Stimulated activated naive B cell treated with anti-CD40 and anti-IgM and Interleukin-4, amounts not matched to agents 10 μg/mL and 1 μg/mL and 100 μg/mL, for 72 hours (primary cell): ENCODE results near the gene OTOGL.
"Not testable (repeated sequence)": the region's sequence is repeated elsewhere in the genome, so short reads cannot be mapped to it uniquely, and the experiment has no call there.

ENCODE experiments used
- ATAC-seq, 2 donors: fragments of 150-1000 bp; cut with Tn5 transposase; replicated peaks; 2 replicates each; pipeline ENCODE4 v1.10.0; 2021; ENCODE audit warnings: moderate library complexity in 1 of 2
- DNase-seq: peaks from one replicate; pipeline ENCODE4 v3.0.0; 2021
- H3K27ac Mint-ChIP-seq: one replicate; pipeline ENCODE4 v1.8.0; 2022; ENCODE audit warnings: mild to moderate bottlenecking, mixed read lengths
- H3K27me3 Mint-ChIP-seq, 2 donors: one replicate each; pipeline ENCODE4 v1.8.0; 2022; ENCODE audit warnings: mixed read lengths in 2 of 2
- H3K36me3 Mint-ChIP-seq, 2 donors: one replicate each; pipeline ENCODE4 v1.8.0; 2022; ENCODE audit warnings: mixed read lengths in 2 of 2, mild to moderate bottlenecking in 1 of 2
- H3K4me1 Mint-ChIP-seq, 2 donors: one replicate each; pipeline ENCODE4 v1.8.0; 2022; ENCODE audit warnings: mixed read lengths in 2 of 2, mild to moderate bottlenecking in 1 of 2
- H3K4me3 Mint-ChIP-seq, 2 donors: one replicate each; pipeline ENCODE4 v1.8.0; 2022; ENCODE audit warnings: mild to moderate bottlenecking in 2 of 2, mixed read lengths in 2 of 2, moderate library complexity in 1 of 2
- H3K9me3 Mint-ChIP-seq, 2 donors: one replicate each; pipeline ENCODE4 v1.8.0; 2022; ENCODE audit warnings: mixed read lengths in 2 of 2, mild to moderate bottlenecking in 1 of 2

The OTOGL gene

GRCh38 chr12:80273144-80273543, 173.8 kb downstream of the OTOGL start:
- H3K4me3 Mint-ChIP-seq, result no peak overlapping the region
- no peaks in the 10 kb centered on the region for H3K36me3 Mint-ChIP-seq
- H3K9me3 Mint-ChIP-seq, result no peaks in the 10 kb centered on the region
- ATAC-seq, result no peak
- H3K27ac Mint-ChIP-seq, result no peak overlapping the region
- peaks cover 4 to 5% of the 10 kb centered on the region in 2 donors for H3K27me3 Mint-ChIP-seq
- DNase-seq, result no peak
- no peaks in the 10 kb centered on the region for H3K4me1 Mint-ChIP-seq

GRCh38 chr12:80277732-80278131, 178.4 kb downstream of the OTOGL start:
- no peaks in the 10 kb centered on the region for H3K4me1 Mint-ChIP-seq
- no peak for ATAC-seq
- no peaks in the 10 kb centered on the region for H3K36me3 Mint-ChIP-seq
- no peak overlapping the region for H3K4me3 Mint-ChIP-seq
- no peaks in the 10 kb centered on the region for H3K27me3 Mint-ChIP-seq
- DNase-seq, result no peak
- H3K27ac Mint-ChIP-seq, result no peak overlapping the region
- peaks cover 8 to 12% of the 10 kb centered on the region in 2 donors for H3K9me3 Mint-ChIP-seq

GRCh38 chr12:80282226-80282625, 182.9 kb downstream of the OTOGL start:
- no peak overlapping the region for H3K27ac Mint-ChIP-seq
- no peaks in the 10 kb centered on the region for H3K36me3 Mint-ChIP-seq
- H3K4me3 Mint-ChIP-seq, result no peak overlapping the region
- H3K4me1 Mint-ChIP-seq, result no peaks in the 10 kb centered on the region
- peaks cover 8 to 12% of the 10 kb centered on the region in 2 donors for H3K9me3 Mint-ChIP-seq
- no peak for DNase-seq
- no peaks in the 10 kb centered on the region for H3K27me3 Mint-ChIP-seq
- no peak for ATAC-seq

GRCh38 chr12:80282761-80283160, 183.4 kb downstream of the OTOGL start:
- H3K4me1 Mint-ChIP-seq, result no peaks in the 10 kb centered on the region
- no peak overlapping the region for H3K4me3 Mint-ChIP-seq
- ATAC-seq, result no peak
- H3K27ac Mint-ChIP-seq, result no peak overlapping the region
- peaks cover 8 to 12% of the 10 kb centered on the region in 2 donors for H3K9me3 Mint-ChIP-seq
- no peak for DNase-seq
- H3K36me3 Mint-ChIP-seq, result no peaks in the 10 kb centered on the region
- no peaks in the 10 kb centered on the region for H3K27me3 Mint-ChIP-seq

- Mint-ChIP-seq H3K36me3 (no peaks in the 10 kb centered on the region), H3K27me3 (peaks cover 0 to 4% of the 10 kb centered on the region in 2 donors), H3K9me3 (no peaks in the 10 kb centered on the region), H3K4me3 (no peak overlapping the region), H3K27ac (no peak overlapping the region), H3K4me1 (no peaks in the 10 kb centered on the region)
- ATAC-seq, result no peak
- no peak for DNase-seq
Observed at GRCh38 chr12:80291108-80291754, 191.9 kb downstream of the OTOGL start.

GRCh38 chr12:80293347-80293746, 194.0 kb downstream of the OTOGL start:
- Mint-ChIP-seq H3K4me1 (no peaks in the 10 kb centered on the region), H3K27ac (no peak overlapping the region), H3K36me3 (no peaks in the 10 kb centered on the region), H3K4me3 (no peak overlapping the region), H3K27me3 (peaks cover 0 to 3% of the 10 kb centered on the region in 2 donors), H3K9me3 (no peaks in the 10 kb centered on the region)
- ATAC-seq, result no peak
- DNase-seq, result no peak

- H3K27ac Mint-ChIP-seq, result no peak overlapping the region
- no peaks in the 10 kb centered on the region for H3K36me3 Mint-ChIP-seq
- H3K4me3 Mint-ChIP-seq, result no peak overlapping the region
- no peaks in the 10 kb centered on the region for H3K9me3 Mint-ChIP-seq
- no peaks in the 10 kb centered on the region for H3K4me1 Mint-ChIP-seq
- H3K27me3 Mint-ChIP-seq, result no peaks in the 10 kb centered on the region
- no peak for ATAC-seq
- DNase-seq, result no peak
Observed at GRCh38 chr12:80293759-80294158, 194.4 kb downstream of the OTOGL start.

- no peaks in the 10 kb centered on the region for H3K36me3 Mint-ChIP-seq
- no peaks in the 10 kb centered on the region for H3K27me3 Mint-ChIP-seq
- H3K4me3 Mint-ChIP-seq, result no peak overlapping the region
- no peak for DNase-seq
- H3K4me1 Mint-ChIP-seq, result no peaks in the 10 kb centered on the region
- no peak for ATAC-seq
- H3K9me3 Mint-ChIP-seq, result no peaks in the 10 kb centered on the region
- H3K27ac Mint-ChIP-seq, result no peak overlapping the region
Observed at GRCh38 chr12:80299219-80299618, 199.9 kb downstream of the OTOGL start.

- no peak for ATAC-seq
- Mint-ChIP-seq H3K27me3 (no peaks in the 10 kb centered on the region), H3K36me3 (no peaks in the 10 kb centered on the region), H3K4me1 (no peaks in the 10 kb centered on the region), H3K27ac (no peak overlapping the region), H3K9me3 (no peaks in the 10 kb centered on the region), H3K4me3 (no peak overlapping the region)
- no peak for DNase-seq
Observed at GRCh38 chr12:80299976-80300375, 200.6 kb downstream of the OTOGL start.

GRCh38 chr12:80307436-80307835, 208.1 kb downstream of the OTOGL start:
- not testable (repeated sequence) for ATAC-seq, H3K27ac Mint-ChIP-seq, H3K27me3 Mint-ChIP-seq, H3K9me3 Mint-ChIP-seq, H3K4me3 Mint-ChIP-seq, H3K4me1 Mint-ChIP-seq, DNase-seq, H3K36me3 Mint-ChIP-seq

- no peak overlapping the region for H3K4me3 Mint-ChIP-seq
- H3K27me3 Mint-ChIP-seq, result no peaks in the 10 kb centered on the region
- H3K36me3 Mint-ChIP-seq, result no peaks in the 10 kb centered on the region
- no peak for ATAC-seq
- H3K9me3 Mint-ChIP-seq, result no peaks in the 10 kb centered on the region
- H3K4me1 Mint-ChIP-seq, result no peaks in the 10 kb centered on the region
- H3K27ac Mint-ChIP-seq, result no peak overlapping the region
- DNase-seq, result no peak
Observed at GRCh38 chr12:80313209-80313608, 213.9 kb downstream of the OTOGL start.

GRCh38 chr12:80314741-80315140, 215.4 kb downstream of the OTOGL start:
- no peak for DNase-seq
- H3K4me1 Mint-ChIP-seq, result no peaks in the 10 kb centered on the region
- no peak for ATAC-seq
- no peak overlapping the region for H3K4me3 Mint-ChIP-seq
- H3K27ac Mint-ChIP-seq, result no peak overlapping the region
- H3K9me3 Mint-ChIP-seq, result no peaks in the 10 kb centered on the region
- no peaks in the 10 kb centered on the region for H3K36me3 Mint-ChIP-seq
- H3K27me3 Mint-ChIP-seq, result no peaks in the 10 kb centered on the region

- H3K36me3 Mint-ChIP-seq, result no peaks in the 10 kb centered on the region
- DNase-seq (no peak), ATAC-seq (no peak)
- H3K4me1 Mint-ChIP-seq, result no peaks in the 10 kb centered on the region
- H3K4me3 Mint-ChIP-seq, result no peak overlapping the region
- H3K27me3 Mint-ChIP-seq, result no peaks in the 10 kb centered on the region
- no peaks in the 10 kb centered on the region for H3K9me3 Mint-ChIP-seq
- H3K27ac Mint-ChIP-seq, result no peak overlapping the region
Observed at GRCh38 chr12:80316222-80316621, 216.9 kb downstream of the OTOGL start.

- Mint-ChIP-seq H3K4me3 (no peak overlapping the region), H3K27me3 (no peaks in the 10 kb centered on the region), H3K36me3 (no peaks in the 10 kb centered on the region), H3K4me1 (no peaks in the 10 kb centered on the region), H3K27ac (no peak overlapping the region), H3K9me3 (no peaks in the 10 kb centered on the region)
- ATAC-seq (no peak), DNase-seq (no peak)
Observed at GRCh38 chr12:80317307-80317706, 218.0 kb downstream of the OTOGL start.

GRCh38 chr12:80317899-80318298, 218.6 kb downstream of the OTOGL start:
- no peak for ATAC-seq
- H3K4me1 Mint-ChIP-seq, result no peaks in the 10 kb centered on the region
- no peak for DNase-seq
- no peaks in the 10 kb centered on the region for H3K9me3 Mint-ChIP-seq
- H3K27me3 Mint-ChIP-seq, result no peaks in the 10 kb centered on the region
- H3K36me3 Mint-ChIP-seq, result no peaks in the 10 kb centered on the region
- no peak overlapping the region for H3K27ac Mint-ChIP-seq
- H3K4me3 Mint-ChIP-seq, result no peak overlapping the region
